ENCODE results near the gene VEGFA. TPM values are rescaled to one million over a fixed set of nuclear protein-coding genes. Genes with fewer than 3 reads are reported as not detected.

The VEGFA gene
- total and polyA plus RNA-seq, 2 of the 8 experiments (the other 6 are each of a cell fraction or from before 2014, with no cell fraction given), result 42.2 to 58.5 TPM

- TF ChIP-seq RAD21 (IDR thresholded peaks at IDR 0.05 in 1 of 2, conservative IDR thresholded peaks at IDR 0.05 in 1 of 2; ENCODE audit: low read depth in 2 of 2, low read length in 2 of 2) (no peak), CHD7 (IDR thresholded peaks at IDR 0.05; ENCODE audit: insufficient replicate concordance, low read length) (no peak), SIRT6 (IDR thresholded peaks at IDR 0.05; ENCODE audit: low read length) (no peak), MAX (IDR thresholded peaks at IDR 0.05) (no peak), BRCA1 (IDR thresholded peaks at IDR 0.05; ENCODE audit: low read depth, low read length) (no peak)
These were observed 7.1 kb downstream of the VEGFA start (continued) for GRCh38 chr6:43776799-43777776.
